ENCODE data around the gene QPRT. TPM values are rescaled to one million over a fixed set of nuclear protein-coding genes. Genes with fewer than 3 reads are reported as not detected.

Gene QPRT
- total and polyA plus RNA-seq, 2 experiments from 2014 or later: 65.4 to 128 TPM

- TF ChIP-seq NANOG (IDR thresholded peaks at IDR 0.05; ENCODE audit: borderline replicate concordance): no peak
Measured at GRCh38 chr16:29683543-29684090, 4.6 kb downstream of the QPRT start (continued).

- DNase-seq (ENCODE audit: low spot score) (no peak), ATAC-seq (no peak)
- no peaks in the 10 kb centered on the region for H3K9me2 ChIP-seq (ENCODE audit: insufficient read depth)
- H3K36me3 ChIP-seq (ENCODE audit: insufficient read depth): no peaks in the 10 kb centered on the region; the same call in 1 of the 2 replicates
- H3K27me3 Mint-ChIP-seq (ENCODE audit: insufficient read depth, low read depth, poor library complexity): peaks cover 17% of the 10 kb centered on the region
- H3K27ac Mint-ChIP-seq: no peak overlapping the region
- H2AFZ ChIP-seq: no peak overlapping the region
- H3K27me3 ChIP-seq (ENCODE audit: insufficient read depth): no peaks in the 10 kb centered on the region
- H3K4me3 ChIP-seq: no peak overlapping the region
- H3K27ac ChIP-seq (ENCODE audit: low read depth): no peak overlapping the region
- peaks cover 92% of the 10 kb centered on the region for H3K79me2 ChIP-seq (replicated peaks; ENCODE audit: insufficient read depth)
- H3K4me2 ChIP-seq: no peak overlapping the region
- H3K4me1 Mint-ChIP-seq: peaks cover 31% of the 10 kb centered on the region
- peaks cover 70% of the 10 kb centered on the region for H3K36me3 Mint-ChIP-seq (ENCODE audit: low read depth)
- peaks cover 10% of the 10 kb centered on the region; the same call in 1 of the 2 replicates for H3F3A ChIP-seq (replicated peaks; ENCODE audit: low read depth)
- H3K4me3 Mint-ChIP-seq: no peak overlapping the region
- H3K9me3 Mint-ChIP-seq: peaks cover under 1% of the 10 kb centered on the region; the same call in 2 of the 3 replicates
- peaks cover 14% of the 10 kb centered on the region; the same call in 1 of the 2 replicates for H4K20me1 ChIP-seq (replicated peaks; ENCODE audit: insufficient read depth)
- peaks cover 37% of the 10 kb centered on the region for H3K4me1 ChIP-seq (ENCODE audit: insufficient read depth)
- TF ChIP-seq EZH2phosphoT487 (IDR thresholded peaks at IDR 0.05; ENCODE audit: unreplicated experiment): no peak
- TF ChIP-seq ZNF114 (CRISPR knock-in tag; IDR thresholded peaks at IDR 0.05): no peak
- TF ChIP-seq EZH2 (IDR thresholded peaks at IDR 0.05; ENCODE audit: low read depth, unreplicated experiment): no peak
- TF ChIP-seq NANOG (IDR thresholded peaks at IDR 0.05; ENCODE audit: borderline replicate concordance): no peak
- no peak for TF ChIP-seq CTCF (conservative IDR thresholded peaks at IDR 0.05; ENCODE audit: low read depth in 2 of 2)
Measured at GRCh38 chr16:29684679-29685078, 5.7 kb downstream of the QPRT start.

GRCh38 chr16:29686740-29687332 lies 7.9 kb downstream of the QPRT start:
- Histone ChIP-seq H3K79me2 (replicated peaks; ENCODE audit: insufficient read depth) (peaks cover 93% of the 10 kb centered on the region), H3K4me2 (no peak overlapping the region), H3K27ac (ENCODE audit: low read depth) (0 out of 2 replicates have a peak overlapping the region, but pooled peaks have one; percentile 21), H2AFZ (no peak overlapping the region), H3K9me2 (ENCODE audit: insufficient read depth) (no peaks in the 10 kb centered on the region), H4K20me1 (replicated peaks; ENCODE audit: insufficient read depth) (peaks cover 18% of the 10 kb centered on the region), H3K4me1 (ENCODE audit: insufficient read depth) (peaks cover 28% of the 10 kb centered on the region), H3K36me3 (ENCODE audit: insufficient read depth) (no peaks in the 10 kb centered on the region; the same call in 1 of the 2 replicates), H3K27me3 (ENCODE audit: insufficient read depth) (no peaks in the 10 kb centered on the region), H3F3A (replicated peaks; ENCODE audit: low read depth) (peaks cover 19% of the 10 kb centered on the region; the same call in 1 of the 2 replicates), H3K4me3 (no peak overlapping the region)
- Mint-ChIP-seq H3K4me1 (peaks cover 33% of the 10 kb centered on the region), H3K9me3 (no peaks in the 10 kb centered on the region; the same call in 1 of the 3 replicates), H3K4me3 (no peak overlapping the region; the same call in 2 of the 3 replicates), H3K27ac (peak overlapping the region; percentile 39), H3K27me3 (ENCODE audit: insufficient read depth, low read depth, poor library complexity) (peaks cover 18% of the 10 kb centered on the region), H3K36me3 (ENCODE audit: low read depth) (peaks cover 71% of the 10 kb centered on the region)
- DNase-seq (ENCODE audit: low spot score) (no peak), ATAC-seq (no peak)
- no peak for TF ChIP-seq EZH2phosphoT487 (IDR thresholded peaks at IDR 0.05; ENCODE audit: unreplicated experiment)
- TF ChIP-seq CTCF (conservative IDR thresholded peaks at IDR 0.05; ENCODE audit: low read depth in 2 of 2): no peak
- TF ChIP-seq, protein P1, sequence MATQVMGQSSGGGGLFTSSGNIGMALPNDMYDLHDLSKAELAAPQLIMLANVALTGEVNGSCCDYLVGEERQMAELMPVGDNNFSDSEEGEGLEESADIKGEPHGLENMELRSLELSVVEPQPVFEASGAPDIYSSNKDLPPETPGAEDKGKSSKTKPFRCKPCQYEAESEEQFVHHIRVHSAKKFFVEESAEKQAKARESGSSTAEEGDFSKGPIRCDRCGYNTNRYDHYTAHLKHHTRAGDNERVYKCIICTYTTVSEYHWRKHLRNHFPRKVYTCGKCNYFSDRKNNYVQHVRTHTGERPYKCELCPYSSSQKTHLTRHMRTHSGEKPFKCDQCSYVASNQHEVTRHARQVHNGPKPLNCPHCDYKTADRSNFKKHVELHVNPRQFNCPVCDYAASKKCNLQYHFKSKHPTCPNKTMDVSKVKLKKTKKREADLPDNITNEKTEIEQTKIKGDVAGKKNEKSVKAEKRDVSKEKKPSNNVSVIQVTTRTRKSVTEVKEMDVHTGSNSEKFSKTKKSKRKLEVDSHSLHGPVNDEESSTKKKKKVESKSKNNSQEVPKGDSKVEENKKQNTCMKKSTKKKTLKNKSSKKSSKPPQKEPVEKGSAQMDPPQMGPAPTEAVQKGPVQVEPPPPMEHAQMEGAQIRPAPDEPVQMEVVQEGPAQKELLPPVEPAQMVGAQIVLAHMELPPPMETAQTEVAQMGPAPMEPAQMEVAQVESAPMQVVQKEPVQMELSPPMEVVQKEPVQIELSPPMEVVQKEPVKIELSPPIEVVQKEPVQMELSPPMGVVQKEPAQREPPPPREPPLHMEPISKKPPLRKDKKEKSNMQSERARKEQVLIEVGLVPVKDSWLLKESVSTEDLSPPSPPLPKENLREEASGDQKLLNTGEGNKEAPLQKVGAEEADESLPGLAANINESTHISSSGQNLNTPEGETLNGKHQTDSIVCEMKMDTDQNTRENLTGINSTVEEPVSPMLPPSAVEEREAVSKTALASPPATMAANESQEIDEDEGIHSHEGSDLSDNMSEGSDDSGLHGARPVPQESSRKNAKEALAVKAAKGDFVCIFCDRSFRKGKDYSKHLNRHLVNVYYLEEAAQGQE (IDR thresholded peaks at IDR 0.05; ENCODE audit: unreplicated experiment): no peak
- no peak for TF ChIP-seq ZNF331 (CRISPR knock-in tag; IDR thresholded peaks at IDR 0.05; ENCODE audit: low read depth)
- no peak for TF ChIP-seq POLR2AphosphoS5 (IDR thresholded peaks at IDR 0.05; ENCODE audit: low read depth)
- TF ChIP-seq NANOG (IDR thresholded peaks at IDR 0.05; ENCODE audit: borderline replicate concordance): no peak
- TF ChIP-seq STAT1 (IDR thresholded peaks at IDR 0.05; ENCODE audit: unreplicated experiment): no peak
- no peak for TF ChIP-seq CREB1 (CRISPR knock-in tag; IDR thresholded peaks at IDR 0.05; ENCODE audit: low read depth)
- TF ChIP-seq ZNF114 (CRISPR knock-in tag; IDR thresholded peaks at IDR 0.05): no peak
- TF ChIP-seq EZH2 (IDR thresholded peaks at IDR 0.05; ENCODE audit: low read depth, unreplicated experiment): no peak

All from GM23338 (cell line).